ENCODE results near the gene ZRANB1. TPM values are rescaled to one million over a fixed set of nuclear protein-coding genes. Genes with fewer than 3 reads are reported as not detected.
A peak's percentile ranks its signal among the peaks of the same experiment; 100 is the strongest.

The ZRANB1 gene
- polyA plus RNA-seq, 4 donors, result 6.3 to 17.0 (median 8.2) TPM

DNA sequence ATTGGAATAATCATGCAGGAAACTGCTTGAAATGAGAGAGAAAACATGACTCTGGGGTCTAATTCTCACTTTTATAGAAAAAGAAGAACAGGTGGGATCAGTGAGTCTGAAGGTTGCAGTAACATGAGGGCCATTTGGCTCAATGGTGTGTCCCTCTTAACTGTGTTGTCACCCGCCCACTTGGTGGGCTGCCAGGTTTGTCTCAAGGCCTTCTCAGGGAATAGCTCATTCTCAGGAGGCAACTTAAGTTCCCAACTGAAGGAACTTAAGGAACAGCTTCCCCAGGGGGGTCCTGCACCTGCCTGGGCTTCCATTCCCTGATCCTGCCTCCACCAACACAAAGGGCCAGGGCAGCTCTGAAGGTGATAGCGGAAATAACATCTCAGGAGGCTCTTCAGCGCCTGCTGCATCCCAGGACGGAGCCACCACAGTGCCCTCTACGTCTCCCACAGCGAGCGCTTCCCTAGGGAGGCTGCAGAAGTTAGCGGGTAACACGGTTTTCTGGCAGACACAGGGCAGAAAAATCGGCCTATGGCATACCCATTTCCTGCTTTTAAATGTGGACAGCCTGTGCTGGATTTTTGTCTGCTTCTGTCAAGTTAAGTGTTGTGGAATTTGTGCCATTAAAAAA lies 88.8 kb downstream of the ZRANB1 start:
- H3K9me3 ChIP-seq (ENCODE audit: control insufficient read depth in 2 of 2, insufficient read depth in 1 of 2, low read depth in 1 of 2, low read length in 1 of 2), result no peaks in the 10 kb centered on the region
- FAIRE-seq (no peak), DNase-seq (no peak)
- H3K4me1 ChIP-seq (ENCODE audit: control insufficient read depth in 3 of 3, insufficient read depth in 2 of 3, low read depth in 1 of 3, low read length in 2 of 3), result no peaks in the 10 kb centered on the region
- H3K36me3 ChIP-seq (ENCODE audit: control insufficient read depth in 3 of 3, insufficient read depth in 2 of 3, low read depth in 1 of 3, low read length in 3 of 3), result peaks cover 2 to 66% (median 7%) of the 10 kb centered on the region in 3 donors
- no peak overlapping the region for H3K4me3 ChIP-seq (ENCODE audit: low read depth in 1 of 3, low read length in 3 of 3)
- H3K27me3 ChIP-seq (ENCODE audit: control insufficient read depth in 3 of 3, insufficient read depth in 3 of 3, low read length in 3 of 3), result no peaks in the 10 kb centered on the region
- H3K27ac ChIP-seq (ENCODE audit: low read depth in 1 of 3, low read length in 2 of 3), result no peak overlapping the region
- 72 to 81% (median 79%) methylated on average over 9 to 10 of the region's 10 CpGs for WGBS, 3 donors

DNA sequence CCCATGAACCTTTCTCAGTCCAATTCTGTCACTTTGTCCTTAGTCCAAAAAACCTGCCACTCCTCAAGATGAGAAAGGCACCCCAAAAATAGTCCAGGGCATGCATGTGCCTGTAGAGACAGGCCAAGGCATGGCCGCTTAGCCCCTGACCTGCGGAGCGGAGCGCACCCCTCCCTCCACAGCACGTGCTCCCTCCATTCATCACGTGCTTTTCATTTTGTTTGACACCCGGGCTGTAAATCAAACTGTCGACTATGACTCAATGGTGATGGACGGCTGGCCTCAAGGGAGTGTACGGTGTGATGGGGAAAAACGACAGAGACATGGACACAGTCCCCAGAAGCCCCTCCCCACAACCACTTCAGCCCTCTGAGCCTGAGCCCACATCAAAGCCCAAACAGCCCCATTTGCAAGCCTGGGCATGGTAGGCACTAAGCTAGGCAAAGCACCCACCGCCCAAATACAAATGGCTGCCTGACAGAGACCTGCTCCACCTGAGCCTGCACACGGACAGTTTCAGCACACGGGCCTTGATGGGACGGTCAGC lies 90.6 kb downstream of the ZRANB1 start:
- H3K36me3 ChIP-seq (ENCODE audit: control insufficient read depth in 3 of 3, insufficient read depth in 2 of 3, low read depth in 1 of 3, low read length in 3 of 3), result peaks cover 0 to 58% (median 7%) of the 10 kb centered on the region in 3 donors
- FAIRE-seq (no peak), DNase-seq (no peak)
- no peak overlapping the region for H3K4me3 ChIP-seq (ENCODE audit: low read depth in 1 of 3, low read length in 3 of 3)
- 85 to 86% (median 86%) methylated on average over 15 of the region's 15 CpGs for WGBS, 3 donors
- H3K9me3 ChIP-seq (ENCODE audit: control insufficient read depth in 2 of 2, insufficient read depth in 1 of 2, low read depth in 1 of 2, low read length in 1 of 2), result no peaks in the 10 kb centered on the region
- no peak overlapping the region for H3K27ac ChIP-seq (ENCODE audit: low read depth in 1 of 3, low read length in 2 of 3)
- no peaks in the 10 kb centered on the region for H3K27me3 ChIP-seq (ENCODE audit: control insufficient read depth in 3 of 3, insufficient read depth in 3 of 3, low read length in 3 of 3)
- peaks cover 0 to 4% (median 0%) of the 10 kb centered on the region in 3 donors for H3K4me1 ChIP-seq (ENCODE audit: control insufficient read depth in 3 of 3, insufficient read depth in 2 of 3, low read depth in 1 of 3, low read length in 2 of 3)

GRCh38 chr10:125033146-125033924 lies 91.4 kb downstream of the ZRANB1 start:
- WGBS, 3 donors, result 88 to 89% (median 88%) methylated on average over 27 of the region's 27 CpGs
- FAIRE-seq (no peak), DNase-seq (no peak)
- Histone ChIP-seq H3K36me3 (ENCODE audit: control insufficient read depth in 3 of 3, insufficient read depth in 2 of 3, low read depth in 1 of 3, low read length in 3 of 3) (peaks cover 0 to 56% (median 7%) of the 10 kb centered on the region in 3 donors), H3K9me3 (ENCODE audit: control insufficient read depth in 2 of 2, insufficient read depth in 1 of 2, low read depth in 1 of 2, low read length in 1 of 2) (no peaks in the 10 kb centered on the region), H3K4me1 (ENCODE audit: control insufficient read depth in 3 of 3, insufficient read depth in 2 of 3, low read depth in 1 of 3, low read length in 2 of 3) (peaks cover 0 to 4% (median 3%) of the 10 kb centered on the region in 3 donors), H3K4me3 (ENCODE audit: low read depth in 1 of 3, low read length in 3 of 3) (no peak overlapping the region), H3K27ac (ENCODE audit: low read depth in 1 of 3, low read length in 2 of 3) (no peak overlapping the region), H3K27me3 (ENCODE audit: control insufficient read depth in 3 of 3, insufficient read depth in 3 of 3, low read length in 3 of 3) (no peaks in the 10 kb centered on the region)

- Histone ChIP-seq H3K9me3 (ENCODE audit: control insufficient read depth in 2 of 2, insufficient read depth in 1 of 2, low read depth in 1 of 2, low read length in 1 of 2) (no peaks in the 10 kb centered on the region), H3K4me1 (ENCODE audit: control insufficient read depth in 3 of 3, insufficient read depth in 2 of 3, low read depth in 1 of 3, low read length in 2 of 3) (peaks cover 5 to 8% (median 7%) of the 10 kb centered on the region in 3 donors), H3K27me3 (ENCODE audit: control insufficient read depth in 3 of 3, insufficient read depth in 3 of 3, low read length in 3 of 3) (no peaks in the 10 kb centered on the region), H3K27ac (ENCODE audit: low read depth in 1 of 3, low read length in 2 of 3) (no peak overlapping the region), H3K4me3 (ENCODE audit: low read depth in 1 of 3, low read length in 3 of 3) (no peak overlapping the region), H3K36me3 (ENCODE audit: control insufficient read depth in 3 of 3, insufficient read depth in 2 of 3, low read depth in 1 of 3, low read length in 3 of 3) (peaks cover 0 to 61% (median 7%) of the 10 kb centered on the region in 3 donors)
- no peak for FAIRE-seq
- 55 to 69% (median 67%) methylated on average over 3 of the region's 3 CpGs for WGBS, 3 donors
- no peak for DNase-seq
Measured at GRCh38 chr10:125034675-125035074, 92.8 kb downstream of the ZRANB1 start.

GRCh38 chr10:125035136-125035535 lies 93.2 kb downstream of the ZRANB1 start:
- Histone ChIP-seq H3K4me1 (ENCODE audit: control insufficient read depth in 3 of 3, insufficient read depth in 2 of 3, low read depth in 1 of 3, low read length in 2 of 3) (peaks cover 8 to 9% (median 9%) of the 10 kb centered on the region in 3 donors), H3K36me3 (ENCODE audit: control insufficient read depth in 3 of 3, insufficient read depth in 2 of 3, low read depth in 1 of 3, low read length in 3 of 3) (peaks cover 0 to 62% (median 7%) of the 10 kb centered on the region in 3 donors), H3K4me3 (ENCODE audit: low read depth in 1 of 3, low read length in 3 of 3) (no peak overlapping the region), H3K27me3 (ENCODE audit: control insufficient read depth in 3 of 3, insufficient read depth in 3 of 3, low read length in 3 of 3) (no peaks in the 10 kb centered on the region), H3K27ac (ENCODE audit: low read depth in 1 of 3, low read length in 2 of 3) (no peak overlapping the region), H3K9me3 (ENCODE audit: control insufficient read depth in 2 of 2, insufficient read depth in 1 of 2, low read depth in 1 of 2, low read length in 1 of 2) (no peaks in the 10 kb centered on the region)
- 65 to 80% (median 76%) methylated on average over 11 of the region's 11 CpGs for WGBS, 3 donors
- DNase-seq (no peak), FAIRE-seq (no peak)

DNA sequence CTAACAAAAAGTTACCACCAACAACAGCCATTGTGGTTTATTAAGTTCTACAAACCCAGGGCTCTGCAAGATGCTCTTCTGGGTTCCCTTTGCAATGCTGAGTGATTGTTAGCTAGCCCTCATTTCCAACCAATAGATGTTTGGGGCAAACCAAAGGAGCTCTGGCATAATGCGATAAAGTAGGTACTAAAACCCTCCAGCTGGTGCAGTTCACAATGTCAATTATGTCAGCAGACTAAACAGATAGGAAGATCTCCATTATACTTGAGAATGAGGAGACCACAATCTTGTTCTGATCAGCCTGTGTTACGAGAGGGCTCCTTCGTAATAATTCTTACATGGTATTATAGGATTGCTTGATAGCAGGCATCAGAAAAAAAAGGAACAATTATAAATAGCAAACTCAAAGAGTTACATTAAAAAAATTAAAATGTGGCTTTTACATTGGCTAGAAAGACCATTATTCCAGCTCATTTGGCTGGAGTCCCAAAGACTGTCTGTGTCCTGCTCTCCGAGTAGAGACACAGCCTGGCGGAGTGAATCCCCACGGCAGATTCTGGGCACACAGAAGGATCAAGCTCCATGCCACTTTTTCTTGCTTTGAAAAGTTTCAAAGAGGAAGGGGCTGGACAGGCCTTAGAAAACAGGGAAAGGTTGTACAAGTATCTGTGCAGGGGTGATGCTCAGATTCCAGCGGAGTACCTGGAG lies 93.8 kb downstream of the ZRANB1 start:
- no peak for FAIRE-seq
- peaks cover 0 to 56% (median 7%) of the 10 kb centered on the region in 3 donors for H3K36me3 ChIP-seq (ENCODE audit: control insufficient read depth in 3 of 3, insufficient read depth in 2 of 3, low read depth in 1 of 3, low read length in 3 of 3)
- WGBS, 3 donors, result 81 to 93% (median 89%) methylated on average over 7 of the region's 7 CpGs
- no peak for DNase-seq
- H3K27me3 ChIP-seq (ENCODE audit: control insufficient read depth in 3 of 3, insufficient read depth in 3 of 3, low read length in 3 of 3), result no peaks in the 10 kb centered on the region
- no peak overlapping the region for H3K27ac ChIP-seq (ENCODE audit: low read depth in 1 of 3, low read length in 2 of 3)
- H3K4me1 ChIP-seq (ENCODE audit: control insufficient read depth in 3 of 3, insufficient read depth in 2 of 3, low read depth in 1 of 3, low read length in 2 of 3), result peaks cover 8 to 11% (median 9%) of the 10 kb centered on the region in 3 donors
- H3K9me3 ChIP-seq (ENCODE audit: control insufficient read depth in 2 of 2, insufficient read depth in 1 of 2, low read depth in 1 of 2, low read length in 1 of 2), result no peaks in the 10 kb centered on the region
- H3K4me3 ChIP-seq (ENCODE audit: low read depth in 1 of 3, low read length in 3 of 3), result no peak overlapping the region

GRCh38 chr10:125037145-125037877 lies 95.4 kb downstream of the ZRANB1 start:
- no peaks in the 10 kb centered on the region for H3K9me3 ChIP-seq (ENCODE audit: control insufficient read depth in 2 of 2, insufficient read depth in 1 of 2, low read depth in 1 of 2, low read length in 1 of 2)
- 65 to 73% (median 67%) methylated on average over 8 of the region's 8 CpGs for WGBS, 3 donors
- peaks cover 8 to 12% (median 9%) of the 10 kb centered on the region in 3 donors for H3K4me1 ChIP-seq (ENCODE audit: control insufficient read depth in 3 of 3, insufficient read depth in 2 of 3, low read depth in 1 of 3, low read length in 2 of 3)
- no peaks in the 10 kb centered on the region for H3K27me3 ChIP-seq (ENCODE audit: control insufficient read depth in 3 of 3, insufficient read depth in 3 of 3, low read length in 3 of 3)
- DNase-seq, result peak in 1 of 2 donors; percentile 72
- peaks cover 0 to 53% (median 7%) of the 10 kb centered on the region in 3 donors for H3K36me3 ChIP-seq (ENCODE audit: control insufficient read depth in 3 of 3, insufficient read depth in 2 of 3, low read depth in 1 of 3, low read length in 3 of 3)
- peak overlapping the region in 1 of 3 donors; percentile 67 for H3K27ac ChIP-seq (ENCODE audit: low read depth in 1 of 3, low read length in 2 of 3)
- no peak for FAIRE-seq
- H3K4me3 ChIP-seq (ENCODE audit: low read depth in 1 of 3, low read length in 3 of 3), result no peak overlapping the region
